RCC 7860 (cell line): Measurements from ENCODE around the gene SLC35F6.
A peak's percentile ranks its signal among the peaks of the same experiment; 100 is the strongest.
"Not testable (repeated sequence)": the region's sequence is repeated elsewhere in the genome, so short reads cannot be mapped to it uniquely, and the experiment has no call there.

ENCODE experiments used
- DNase-seq: peaks from one replicate; pipeline ENCODE4 v3.0.0-alpha.2; 2015; ENCODE audit warnings: low spot score
- FAIRE-seq: peaks from 2 replicates; lab custom pipeline; 2012; peaks lifted over from hg19 to GRCh38; lab: Jason Lieb, UNC

SLC35F6 gene

GRCh38 chr2:26780203-26780760 is 16.2 kb downstream of the SLC35F6 start:
- FAIRE-seq (no peak), DNase-seq (no peak)

- DNase-seq = no peak
- FAIRE-seq = no peak
Observed at GRCh38 chr2:26782876-26783704, 19.0 kb downstream of the SLC35F6 start.

- DNase-seq (no peak), FAIRE-seq (no peak)
Observed at GRCh38 chr2:26784570-26785234, 20.6 kb downstream of the SLC35F6 start.

GRCh38 chr2:26785431-26786206 is 21.5 kb downstream of the SLC35F6 start, which contains the start of gene CENPA:
TSS of gene CENPA (plus strand) at chr2:26786056. CDS start at chr2:26786197, 141 bp downstream.
- peak; percentile 90 for FAIRE-seq
- DNase-seq = peak; percentile 99

GRCh38 chr2:26786207-26787028 is 22.3 kb downstream of the SLC35F6 start:
- no peak for FAIRE-seq
- no peak for DNase-seq

GRCh38 chr2:26792720-26793119 is 28.6 kb downstream of the SLC35F6 start:
- no peak for DNase-seq
- no peak for FAIRE-seq

- FAIRE-seq (no peak), DNase-seq (no peak)
Observed at GRCh38 chr2:26793518-26793917, 29.4 kb downstream of the SLC35F6 start.

GRCh38 chr2:26795135-26795534 is 31.1 kb downstream of the SLC35F6 start:
- FAIRE-seq, DNase-seq: not testable (repeated sequence)

GRCh38 chr2:26801328-26801727 is 37.2 kb downstream of the SLC35F6 start:
- DNase-seq = no peak
- FAIRE-seq = no peak

GRCh38 chr2:26801796-26802195 is 37.7 kb downstream of the SLC35F6 start:
- FAIRE-seq (no peak), DNase-seq (no peak)

- peak; percentile 92 for FAIRE-seq
- DNase-seq = peak; percentile 96
Observed at GRCh38 chr2:26805241-26805676, 41.2 kb downstream of the SLC35F6 start.

- no peak for DNase-seq
- no peak for FAIRE-seq
Observed at GRCh38 chr2:26807788-26808460, 43.8 kb downstream of the SLC35F6 start.

- FAIRE-seq (no peak), DNase-seq (no peak)
Observed at GRCh38 chr2:26809211-26809610, 45.1 kb downstream of the SLC35F6 start.

- no peak for FAIRE-seq
- DNase-seq = no peak
Observed at GRCh38 chr2:26809876-26810577, 45.9 kb downstream of the SLC35F6 start.

- FAIRE-seq (no peak), DNase-seq (no peak)
Observed at GRCh38 chr2:26811261-26811660, 47.2 kb downstream of the SLC35F6 start.

GRCh38 chr2:26811791-26812694 is 48.0 kb downstream of the SLC35F6 start:
- no peak for DNase-seq
- no peak for FAIRE-seq

- no peak for FAIRE-seq
- DNase-seq = no peak
Observed at GRCh38 chr2:26812731-26813130, 48.6 kb downstream of the SLC35F6 start.
